ENCODE measurements around the gene CBX3. TPM values are rescaled to one million over a fixed set of nuclear protein-coding genes. Genes with fewer than 3 reads are reported as not detected.

CBX3 gene
- total and polyA plus RNA-seq, 4 donors = 26.9 to 53.3 (median 33.0) TPM

DNA sequence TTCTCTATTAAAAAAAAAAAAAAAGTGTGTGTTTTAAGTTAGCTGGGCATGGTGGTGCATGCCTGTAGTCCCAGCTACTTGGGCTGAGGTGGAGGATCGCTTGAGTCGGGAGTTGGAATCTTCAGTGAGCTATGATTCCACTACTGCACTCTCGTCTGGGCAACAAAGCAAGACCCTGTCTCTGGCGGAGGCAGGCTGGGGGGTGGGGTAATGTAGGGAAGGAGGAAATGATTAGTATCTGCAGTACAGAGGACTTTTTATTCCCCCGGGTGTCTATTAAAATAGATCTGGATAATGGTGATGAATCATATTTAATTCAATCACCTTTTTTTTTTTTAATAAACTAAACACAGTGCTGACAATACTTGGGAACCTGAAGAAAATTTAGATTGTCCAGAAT is 6.5 kb downstream of the CBX3 start (continued):
- TF ChIP-seq REST (IDR thresholded peaks at IDR 0.05) (no peak), EGR1 (IDR thresholded peaks at IDR 0.05; ENCODE audit: low read depth in 2 of 2) (no peak), FOXA1 (IDR thresholded peaks at IDR 0.05) (no peak), YY1 (IDR thresholded peaks at IDR 0.05) (no peak), FOXA2 (IDR thresholded peaks at IDR 0.05) (no peak), GABPA (IDR thresholded peaks at IDR 0.05 in 1 of 2, conservative IDR thresholded peaks at IDR 0.05 in 1 of 2) (no peak)
- TF ChIP-seq, protein P1, sequence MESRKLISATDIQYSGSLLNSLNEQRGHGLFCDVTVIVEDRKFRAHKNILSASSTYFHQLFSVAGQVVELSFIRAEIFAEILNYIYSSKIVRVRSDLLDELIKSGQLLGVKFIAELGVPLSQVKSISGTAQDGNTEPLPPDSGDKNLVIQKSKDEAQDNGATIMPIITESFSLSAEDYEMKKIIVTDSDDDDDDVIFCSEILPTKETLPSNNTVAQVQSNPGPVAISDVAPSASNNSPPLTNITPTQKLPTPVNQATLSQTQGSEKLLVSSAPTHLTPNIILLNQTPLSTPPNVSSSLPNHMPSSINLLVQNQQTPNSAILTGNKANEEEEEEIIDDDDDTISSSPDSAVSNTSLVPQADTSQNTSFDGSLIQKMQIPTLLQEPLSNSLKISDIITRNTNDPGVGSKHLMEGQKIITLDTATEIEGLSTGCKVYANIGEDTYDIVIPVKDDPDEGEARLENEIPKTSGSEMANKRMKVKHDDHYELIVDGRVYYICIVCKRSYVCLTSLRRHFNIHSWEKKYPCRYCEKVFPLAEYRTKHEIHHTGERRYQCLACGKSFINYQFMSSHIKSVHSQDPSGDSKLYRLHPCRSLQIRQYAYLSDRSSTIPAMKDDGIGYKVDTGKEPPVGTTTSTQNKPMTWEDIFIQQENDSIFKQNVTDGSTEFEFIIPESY (IDR thresholded peaks at IDR 0.05) = no peak

DNA sequence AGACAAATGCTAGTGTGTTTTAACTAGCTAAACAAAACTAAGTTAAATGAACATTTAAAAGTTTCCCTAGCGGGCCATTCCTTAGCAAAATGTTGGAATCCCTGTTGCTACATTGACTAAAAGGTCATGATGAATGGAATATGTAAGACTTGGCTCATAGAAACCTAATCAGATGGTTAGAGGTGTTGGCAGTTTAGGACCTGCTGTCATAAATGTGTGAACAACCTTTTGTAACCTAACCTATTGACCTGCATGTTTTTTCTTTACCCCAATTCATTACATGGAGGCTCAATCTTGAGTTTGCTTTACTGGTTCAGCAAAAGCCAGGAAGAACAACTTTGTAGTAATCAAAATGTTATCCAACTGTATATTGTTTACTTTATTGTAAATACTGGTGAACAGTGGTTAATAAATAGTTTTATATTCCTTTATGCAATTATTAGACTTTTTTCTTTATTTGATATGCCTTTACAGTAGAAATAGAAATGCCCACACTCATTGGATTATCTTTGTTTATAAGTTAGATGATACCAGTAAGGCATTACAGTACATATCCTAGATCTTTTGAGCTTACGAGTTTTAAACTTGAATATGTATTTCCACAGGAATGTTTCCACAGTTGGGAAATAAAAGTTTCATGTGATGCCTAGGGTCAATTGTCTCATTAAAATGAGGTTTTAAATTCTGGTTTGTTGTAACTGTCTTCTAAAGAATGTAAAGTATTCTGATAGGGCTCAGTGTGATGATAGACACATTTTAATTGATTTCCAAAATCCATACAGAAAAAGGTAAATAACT is 11.6 kb downstream of the CBX3 start:
- 93% methylated on average over 2 of the region's 2 CpGs for WGBS
- no peak overlapping the region for H3K27ac ChIP-seq (ENCODE audit: low read depth in 1 of 2, low read length in 2 of 2)
- H3K4me1 ChIP-seq (ENCODE audit: control insufficient read depth in 4 of 4, insufficient read depth in 4 of 4, low read length in 3 of 4) = peaks cover 0 to 9% (median 0%) of the 10 kb centered on the region in 4 donors
- H3K9me3 ChIP-seq (ENCODE audit: control insufficient read depth in 4 of 4, low read length in 3 of 4) = no peaks in the 10 kb centered on the region
- no peak overlapping the region for H3K4me3 ChIP-seq (ENCODE audit: low read depth in 1 of 3, low read length in 3 of 3)
- TF ChIP-seq CTCF (IDR thresholded peaks at IDR 0.05; ENCODE audit: low read depth, low read length, missing input control) (no peak), JUND (IDR thresholded peaks at IDR 0.05) (peak in 1 of 2 donors; percentile 9), RXRA (IDR thresholded peaks at IDR 0.05) (peak; percentile 15 to 50), NR2F2 (IDR thresholded peaks at IDR 0.05) (no peak)
- H3K36me3 ChIP-seq (ENCODE audit: control insufficient read depth in 4 of 4, insufficient read depth in 3 of 4, low read depth in 1 of 4, low read length in 3 of 4) = peaks cover 6 to 41% (median 30%) of the 10 kb centered on the region in 4 donors
- no peak overlapping the region for H3K9ac ChIP-seq (ENCODE audit: low read depth in 1 of 2, low read length in 2 of 2)
- no peak for DNase-seq (ENCODE audit: low spot score)
- no peaks in the 10 kb centered on the region for H3K27me3 ChIP-seq (ENCODE audit: control insufficient read depth in 4 of 4, insufficient read depth in 4 of 4, low read length in 3 of 4)
